HG03457 (cell line): Measurements from ENCODE around the gene FTSJ3.
"Not testable (repeated sequence)": the region's sequence is repeated elsewhere in the genome, so short reads cannot be mapped to it uniquely, and the experiment has no call there.

ENCODE experiments used
- ATAC-seq: cut with Tn5 transposase; IDR thresholded peaks from one replicate; pipeline ENCODE4 v1.9.1; 2021; ENCODE audit warnings: moderate number of reproducible peaks; ENCODE audit not compliant: unreplicated experiment

The FTSJ3 gene

DNA sequence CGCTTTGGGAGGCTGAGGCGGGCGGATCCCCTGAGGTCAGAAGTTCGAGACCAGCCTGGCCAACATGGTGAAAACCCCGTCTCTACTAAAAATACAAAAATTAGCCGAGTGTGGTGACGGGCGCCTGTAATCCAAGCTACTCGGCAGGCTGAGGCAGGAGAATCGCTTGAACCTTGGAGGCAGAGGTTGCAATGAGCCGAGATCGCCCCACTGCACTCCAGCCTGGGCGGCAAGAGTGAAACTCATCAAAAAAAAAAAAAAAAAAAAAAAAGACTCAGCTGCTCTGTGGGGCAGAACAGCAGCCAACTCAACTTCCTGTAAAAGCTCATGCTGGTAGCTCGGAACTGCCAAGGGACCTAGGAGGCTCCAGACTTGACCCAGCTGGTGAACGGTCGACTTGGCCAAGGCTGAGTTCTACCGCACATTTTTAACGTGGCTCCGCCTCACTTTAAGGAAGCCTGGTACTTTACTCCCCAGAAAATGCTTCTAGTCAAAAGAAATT is 16.0 kb upstream of the FTSJ3 start:
- not testable (repeated sequence) for ATAC-seq

GRCh38 chr17:63842540-63843386 is 15.3 kb upstream of the FTSJ3 start, which contains the start of gene SMARCD2:
SMARCD2 (minus strand) TSS chr17:63842685; CDS start chr17:63842674, 11 bp downstream.
- ATAC-seq = peak; percentile 64

GRCh38 chr17:63842173-63842539 is 14.7 kb upstream of the FTSJ3 start:
- ATAC-seq = peak; percentile 6

DNA sequence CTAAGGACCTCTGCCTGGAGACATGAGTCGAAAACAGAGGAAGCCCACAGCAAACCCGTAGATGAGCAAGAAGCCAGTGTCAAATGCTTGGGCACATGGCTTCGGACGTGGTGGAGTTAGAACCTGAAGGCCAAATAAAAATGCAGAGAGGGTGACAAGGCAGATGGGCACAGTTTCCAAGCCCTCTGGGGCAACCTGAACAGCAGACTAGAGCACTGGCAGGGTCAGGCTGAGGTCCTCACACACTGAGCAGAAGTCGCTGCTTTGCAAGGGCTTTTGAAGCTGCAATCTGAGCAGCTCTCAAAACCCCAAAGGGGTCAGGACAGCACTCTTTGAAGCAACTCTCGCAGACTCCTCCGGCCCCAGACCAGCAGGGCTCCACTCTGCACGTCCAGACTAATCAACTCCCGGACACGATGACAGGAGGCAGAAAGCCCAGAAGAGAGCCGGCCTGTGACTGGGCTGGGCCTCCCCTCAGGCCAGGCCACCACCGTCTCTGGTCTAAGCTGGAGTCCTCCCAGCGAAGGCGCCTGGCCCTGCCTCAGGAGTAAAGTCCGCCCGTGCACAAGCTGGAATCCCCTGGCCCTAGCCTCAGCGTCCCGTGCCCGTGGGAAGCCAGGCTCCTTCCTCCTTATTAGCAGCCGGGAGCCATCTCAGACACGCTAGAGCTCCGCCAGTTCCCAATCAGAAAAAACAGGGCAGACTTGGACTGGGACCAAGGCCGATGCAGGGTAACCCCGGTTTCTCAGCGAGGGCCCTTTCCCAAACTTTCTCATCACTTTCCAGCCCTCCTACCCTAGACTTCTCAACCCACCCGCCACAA is 14.1 kb upstream of the FTSJ3 start:
- ATAC-seq = no peak

- no peak for ATAC-seq
Measured at GRCh38 chr17:63840591-63841349, 13.3 kb upstream of the FTSJ3 start.

- no peak for ATAC-seq
Measured at GRCh38 chr17:63838631-63839171, 11.2 kb upstream of the FTSJ3 start.

- ATAC-seq = no peak
Measured at GRCh38 chr17:63837962-63838600, 10.6 kb upstream of the FTSJ3 start.

DNA sequence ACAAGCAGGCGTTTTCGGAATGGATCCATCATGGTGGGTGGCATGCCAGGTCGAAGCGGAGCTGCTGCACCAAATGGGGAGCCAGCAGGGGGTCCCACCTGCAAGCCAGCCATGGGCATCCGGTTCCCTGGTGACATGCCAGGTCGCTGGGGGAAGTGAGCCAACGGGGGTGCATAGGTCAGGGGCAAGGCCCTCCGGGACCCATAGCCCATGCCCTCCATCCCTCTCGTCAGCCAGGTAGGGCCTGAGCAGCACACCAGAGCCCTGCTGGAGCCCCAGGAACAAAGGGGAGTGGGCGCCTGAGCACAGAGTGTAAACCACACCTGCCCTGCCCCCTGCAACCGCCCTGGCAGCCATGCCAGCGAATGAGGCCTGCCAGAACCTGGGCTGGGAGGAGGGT is 10.0 kb upstream of the FTSJ3 start:
- ATAC-seq = no peak

- no peak for ATAC-seq
Measured at GRCh38 chr17:63836811-63837210, 9.3 kb upstream of the FTSJ3 start.

GRCh38 chr17:63835167-63835720 is 7.8 kb upstream of the FTSJ3 start:
- ATAC-seq = no peak

GRCh38 chr17:63834431-63835166 is 7.1 kb upstream of the FTSJ3 start:
- no peak for ATAC-seq

- no peak for ATAC-seq
Measured at GRCh38 chr17:63833741-63834373, 6.4 kb upstream of the FTSJ3 start.

- ATAC-seq = no peak
Measured at GRCh38 chr17:63833026-63833740, 5.7 kb upstream of the FTSJ3 start.

DNA sequence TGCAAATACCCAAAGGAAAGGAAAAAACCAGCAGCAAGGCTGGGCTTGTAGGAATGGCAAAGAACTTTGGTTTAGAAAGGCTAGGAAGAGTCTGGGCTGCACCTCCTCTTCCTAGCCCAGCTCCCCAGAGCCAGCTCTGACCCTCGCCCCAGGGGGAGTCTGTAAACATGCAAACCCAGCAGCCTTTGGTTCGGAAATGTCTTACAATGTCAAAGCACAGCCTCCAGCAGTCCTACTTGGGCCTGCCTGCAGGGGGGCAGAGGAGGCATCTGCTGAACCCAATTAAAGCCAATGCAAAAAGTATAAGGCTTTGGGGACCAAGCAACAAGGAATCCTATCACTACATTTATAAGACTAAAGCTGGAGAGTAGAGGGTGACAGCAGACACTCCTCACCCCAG is 5.0 kb upstream of the FTSJ3 start:
- no peak for ATAC-seq

- ATAC-seq = no peak
Measured at GRCh38 chr17:63832014-63832413, 4.6 kb upstream of the FTSJ3 start.

- no peak for ATAC-seq
Measured at GRCh38 chr17:63831505-63831904, 4.0 kb upstream of the FTSJ3 start.

GRCh38 chr17:63830904-63831491 is 3.5 kb upstream of the FTSJ3 start:
- no peak for ATAC-seq

- ATAC-seq = no peak
Measured at GRCh38 chr17:63830278-63830677, 2.8 kb upstream of the FTSJ3 start.
